OCI-LY1 (cell line): Measurements from ENCODE around the gene RAB12.

Experiments
- H2AFZ ChIP-seq: fragments of 200-600 bp; sonication (generic), shearing (Covaris generic); 2 replicates; pipeline ENCODE4 v1.6.0; 2014; ENCODE audit warnings: antibody characterized with exemption, mild to moderate bottlenecking, low read length
- H3F3A ChIP-seq: fragments of 200-600 bp; sonication (generic), shearing (Covaris generic); 2 replicates; pipeline ENCODE4 v1.6.0; 2014; ENCODE audit warnings: mild to moderate bottlenecking, antibody characterized with exemption, low read length, moderate library complexity; ENCODE audit not compliant: insufficient read depth
- H3K27ac ChIP-seq: fragments of 200-600 bp; sonication (generic); 2 replicates; pipeline ENCODE4 v1.5.1; 2014; ENCODE audit warnings: low read length, mixed run types, mild to moderate bottlenecking, low read depth; ENCODE audit not compliant: poor library complexity, severe bottlenecking
- H3K27me3 ChIP-seq: fragments of 200-600 bp; sonication (generic); 2 replicates; pipeline ENCODE4 v1.6.0; 2014; ENCODE audit warnings: antibody characterized with exemption, mild to moderate bottlenecking, low read length, moderate library complexity; ENCODE audit not compliant: insufficient read depth
- H3K36me3 ChIP-seq: fragments of 200-600 bp; sonication (generic); 2 replicates; pipeline ENCODE4 v1.6.1; 2014; ENCODE audit warnings: mild to moderate bottlenecking, antibody characterized with exemption, low read length, moderate library complexity, mixed read lengths; ENCODE audit not compliant: insufficient read depth
- H3K4me1 ChIP-seq: fragments of 200-600 bp; sonication (generic); 2 replicates; pipeline ENCODE4 v1.5.1; 2014; ENCODE audit warnings: mild to moderate bottlenecking, low read length, moderate library complexity; ENCODE audit not compliant: insufficient read depth, severe bottlenecking
- H3K4me2 ChIP-seq: fragments of 200-600 bp; sonication (generic), shearing (Covaris generic); 2 replicates; pipeline ENCODE4 v1.6.1; 2014; ENCODE audit warnings: low read length
- H3K4me3 ChIP-seq: fragments of 200-600 bp; sonication (generic); 2 replicates; pipeline ENCODE4 v1.5.1; 2014; ENCODE audit warnings: low read length, low read depth, mild to moderate bottlenecking, mixed read lengths; ENCODE audit not compliant: poor library complexity, severe bottlenecking
- H3K79me2 ChIP-seq: fragments of 200-600 bp; shearing (Covaris generic); 2 replicates; pipeline ENCODE4 v1.6.1; 2016; ENCODE audit warnings: mixed run types, low read length, mixed read lengths; ENCODE audit not compliant: insufficient read depth
- H3K9ac ChIP-seq: fragments of 200-600 bp; sonication (generic), shearing (Covaris generic); 2 replicates; pipeline ENCODE4 v1.6.1; 2014; ENCODE audit warnings: mild to moderate bottlenecking, low read length, mixed read lengths
- H3K9me2 ChIP-seq: fragments of 200-600 bp; sonication (generic), shearing (Covaris generic); 2 replicates; pipeline ENCODE4 v1.6.1; 2014; ENCODE audit warnings: low read depth, mild to moderate bottlenecking, low read length, mixed read lengths
- H3K9me3 ChIP-seq: fragments of 200-600 bp; shearing (Covaris generic); 2 replicates; pipeline ENCODE4 v1.6.1; 2014; ENCODE audit warnings: low read length, mixed read lengths
- H4K20me1 ChIP-seq: fragments of 200-600 bp; sonication (generic), shearing (Covaris generic); 2 replicates; pipeline ENCODE4 v1.6.0; 2016; ENCODE audit warnings: mild to moderate bottlenecking, low read length; ENCODE audit not compliant: insufficient read depth
- CTCF ChIP-seq: fragments of 200-600 bp; sonication (generic), shearing (Covaris generic); IDR thresholded peaks from 2 replicates; pipeline ENCODE4 v1.5.1; 2017; ENCODE audit warnings: mild to moderate bottlenecking, antibody characterized with exemption, low read length, moderate library complexity, mixed read lengths
- EZH2 ChIP-seq: fragments of 200-600 bp; sonication (generic), shearing (Covaris generic); IDR thresholded peaks from 2 replicates; pipeline ENCODE4 v1.8.0; 2017; ENCODE audit warnings: borderline replicate concordance, mixed run types, mild to moderate bottlenecking, antibody characterized with exemption, low read length, moderate library complexity, mixed read lengths

The RAB12 gene

GRCh38 chr18:8614875-8615274 is 5.6 kb downstream of the RAB12 start:
- Histone ChIP-seq H4K20me1 (no peaks in the 10 kb centered on the region), H3K36me3 (peaks cover 11% of the 10 kb centered on the region; the same call in 1 of the 2 replicates), H3K4me2 (no peak overlapping the region), H3K9me3 (no peaks in the 10 kb centered on the region), H2AFZ (no peak overlapping the region), H3K9ac (no peak overlapping the region), H3K79me2 (peaks cover 96% of the 10 kb centered on the region), H3K27me3 (no peaks in the 10 kb centered on the region), H3K4me3 (no peak overlapping the region), H3K4me1 (peaks cover 50% of the 10 kb centered on the region), H3K27ac (no peak overlapping the region), H3F3A (no peaks in the 10 kb centered on the region), H3K9me2 (no peaks in the 10 kb centered on the region)
- TF ChIP-seq CTCF (no peak), EZH2 (no peak)

- Histone ChIP-seq H3K9ac (no peak overlapping the region), H3K79me2 (peaks cover 96% of the 10 kb centered on the region), H3F3A (no peaks in the 10 kb centered on the region), H3K4me2 (no peak overlapping the region), H2AFZ (no peak overlapping the region), H3K27ac (no peak overlapping the region), H3K27me3 (no peaks in the 10 kb centered on the region), H3K36me3 (peaks cover 11% of the 10 kb centered on the region; the same call in 1 of the 2 replicates), H4K20me1 (no peaks in the 10 kb centered on the region), H3K9me3 (no peaks in the 10 kb centered on the region), H3K9me2 (no peaks in the 10 kb centered on the region), H3K4me3 (no peak overlapping the region), H3K4me1 (peaks cover 50% of the 10 kb centered on the region)
- TF ChIP-seq EZH2 (no peak), CTCF (no peak)
These were observed 6.3 kb downstream of the RAB12 start for GRCh38 chr18:8615397-8616027.

- Histone ChIP-seq H3K4me3 (no peak overlapping the region), H3K4me1 (peaks cover 50% of the 10 kb centered on the region), H4K20me1 (no peaks in the 10 kb centered on the region)
These were observed 6.8 kb downstream of the RAB12 start for GRCh38 chr18:8616028-8616401.

More at GRCh38 chr18:8616028-8616401, 6.8 kb downstream of the RAB12 start:
- peaks cover 96% of the 10 kb centered on the region for H3K79me2 ChIP-seq
- H3K9me2 ChIP-seq: no peaks in the 10 kb centered on the region
- H3K9ac ChIP-seq: no peak overlapping the region
- no peak overlapping the region for H2AFZ ChIP-seq
- H3K4me2 ChIP-seq: no peak overlapping the region
- no peaks in the 10 kb centered on the region for H3K27me3 ChIP-seq
- H3K36me3 ChIP-seq: peaks cover 11% of the 10 kb centered on the region; the same call in 1 of the 2 replicates
- no peaks in the 10 kb centered on the region for H3K9me3 ChIP-seq
- H3F3A ChIP-seq: no peaks in the 10 kb centered on the region
- no peak overlapping the region for H3K27ac ChIP-seq
- TF ChIP-seq CTCF: no peak
- no peak for TF ChIP-seq EZH2
